IPS-NIHi11 (cell line): ENCODE measurements around the gene ATP8B3.
"Not testable (repeated sequence)": the region's sequence is repeated elsewhere in the genome, so short reads cannot be mapped to it uniquely, and the experiment has no call there.

Experiments
- DNase-seq: peaks from one replicate; pipeline ENCODE4 v3.0.0; 2012; ENCODE audit warnings: mixed read lengths, low spot score

ATP8B3 gene

GRCh38 chr19:1767464-1767933 lies 44.6 kb downstream of the ATP8B3 start:
- DNase-seq: peak; percentile 92

- DNase-seq: no peak
Measured at GRCh38 chr19:1766800-1767352, 45.2 kb downstream of the ATP8B3 start.

GRCh38 chr19:1765904-1766799 lies 45.9 kb downstream of the ATP8B3 start:
- no peak for DNase-seq

GRCh38 chr19:1765232-1765903 lies 46.7 kb downstream of the ATP8B3 start:
- no peak for DNase-seq

GRCh38 chr19:1764729-1765128 lies 47.3 kb downstream of the ATP8B3 start:
- DNase-seq: no peak

GRCh38 chr19:1763648-1764639 lies 48.1 kb downstream of the ATP8B3 start:
- DNase-seq: no peak

- no peak for DNase-seq
Measured at GRCh38 chr19:1762243-1763117, 49.6 kb downstream of the ATP8B3 start.

GRCh38 chr19:1761528-1762242 lies 50.4 kb downstream of the ATP8B3 start:
- no peak for DNase-seq

- not testable (repeated sequence) for DNase-seq
Measured at GRCh38 chr19:1760786-1761527, 51.1 kb downstream of the ATP8B3 start.

GRCh38 chr19:1760020-1760419 lies 52.1 kb downstream of the ATP8B3 start:
- DNase-seq: no peak

- no peak for DNase-seq
Measured at GRCh38 chr19:1758959-1759903, 52.8 kb downstream of the ATP8B3 start.

GRCh38 chr19:1758231-1758577 lies 53.9 kb downstream of the ATP8B3 start:
- no peak for DNase-seq

- no peak for DNase-seq
Measured at GRCh38 chr19:1757468-1758230, 54.4 kb downstream of the ATP8B3 start.

- no peak for DNase-seq
Measured at GRCh38 chr19:1756705-1757465, 55.2 kb downstream of the ATP8B3 start.

GRCh38 chr19:1756264-1756663 lies 55.8 kb downstream of the ATP8B3 start:
- DNase-seq: no peak

GRCh38 chr19:1755467-1756171 lies 56.5 kb downstream of the ATP8B3 start:
- no peak for DNase-seq
